Lung (tissue), 12 donors: ENCODE results near the gene SULT1C4. TPM values are rescaled to one million over a fixed set of nuclear protein-coding genes. Genes with fewer than 3 reads are reported as not detected.

Source experiments
- ATAC-seq: fragments of 200-7000 bp; cut with Tn5 transposase; one replicate; pipeline ENCODE4 v1.9.1; 2020; ENCODE audit warnings: moderate number of reproducible peaks; ENCODE audit not compliant: insufficient read depth, low FRiP score
- DNase-seq, 3 donors: peaks; one replicate each; pipeline ENCODE4 v3.0.0-alpha.2; 2013 to 2017
- H3K27ac ChIP-seq, 2 donors: one replicate each; pipeline ENCODE4 v1.5.1; 2013; ENCODE audit warnings: mild to moderate bottlenecking in 2 of 2, moderate library complexity in 2 of 2, control low read depth in 1 of 2, inconsistent platforms in 1 of 2, low read depth in 1 of 2, low read length in 1 of 2
- H3K27me3 ChIP-seq, 3 donors: one replicate each; pipeline ENCODE4 v1.5.1; 2013; ENCODE audit warnings: low read length in 2 of 3; ENCODE audit not compliant: control insufficient read depth in 3 of 3, insufficient read depth in 3 of 3
- H3K36me3 ChIP-seq, 4 donors: one replicate each; pipeline ENCODE4 v1.5.1; 2013; ENCODE audit warnings: low read length in 4 of 4, mild to moderate bottlenecking in 1 of 4, moderate library complexity in 1 of 4; ENCODE audit not compliant: control insufficient read depth in 4 of 4, insufficient read depth in 4 of 4
- H3K4me1 ChIP-seq, 5 donors: one replicate each; pipeline ENCODE4 v1.5.1; 2013; ENCODE audit warnings: low read length in 5 of 5, mild to moderate bottlenecking in 2 of 5, moderate library complexity in 1 of 5; ENCODE audit not compliant: control insufficient read depth in 5 of 5, insufficient read depth in 5 of 5
- H3K4me3 ChIP-seq: one replicate; pipeline ENCODE4 v1.5.1; 2013; ENCODE audit warnings: mild to moderate bottlenecking, control low read depth, moderate library complexity
- H3K9ac ChIP-seq, 2 donors: one replicate each; pipeline ENCODE4 v1.5.1; 2013; ENCODE audit warnings: low read length in 2 of 2, control low read depth in 1 of 2; ENCODE audit not compliant: insufficient read depth in 1 of 2
- H3K9me3 ChIP-seq, 4 donors: one replicate each; pipeline ENCODE4 v1.5.1; 2013; ENCODE audit warnings: low read length in 3 of 4, mild to moderate bottlenecking in 1 of 4, moderate library complexity in 1 of 4; ENCODE audit not compliant: control insufficient read depth in 4 of 4, insufficient read depth in 3 of 4
- WGBS, 2 donors: extraction: QIAGEN DNeasy Blood & Tissue Kit; methylation state at CpG; one replicate each; pipeline ENCODE4 v1.1.7; 2013; 5-methylcytosine and 5-hydroxymethylcytosine counted together
- polyA plus RNA-seq, 2 donors: library from polyadenylated mRNA; stranded (reverse); fragments of 200-250 nt; gene quantifications; one replicate each; pipeline ENCODE4 v1.2.1, GENCODE V29; 2013
- total RNA-seq, 2 donors: library from RNA; depleted of rRNA in 1 of 2; stranded (reverse); fragments of >200 nt in 1 of 2; gene quantifications; one replicate each; pipeline ENCODE4 v1.2.1, GENCODE V29; 2014 to 2021
- TF ChIP-seq, protein P1 (sequence below): IDR thresholded peaks from 2 replicates; pipeline ENCODE4 v1.5.1; 2012; ENCODE audit warnings: mild to moderate bottlenecking; ENCODE audit errors: control extremely low read depth, extremely low read depth
- donor health status: control.
- donor health status: control.
- donor health status: Bipolar disorder and iron deficiency.
- donor health status: healthy.
- donor health status: DM: yes; HTN: yes; CAD: no.

The SULT1C4 gene
- total and polyA plus RNA-seq, 4 donors: 1.7 to 85.0 (median 5.8) TPM

DNA sequence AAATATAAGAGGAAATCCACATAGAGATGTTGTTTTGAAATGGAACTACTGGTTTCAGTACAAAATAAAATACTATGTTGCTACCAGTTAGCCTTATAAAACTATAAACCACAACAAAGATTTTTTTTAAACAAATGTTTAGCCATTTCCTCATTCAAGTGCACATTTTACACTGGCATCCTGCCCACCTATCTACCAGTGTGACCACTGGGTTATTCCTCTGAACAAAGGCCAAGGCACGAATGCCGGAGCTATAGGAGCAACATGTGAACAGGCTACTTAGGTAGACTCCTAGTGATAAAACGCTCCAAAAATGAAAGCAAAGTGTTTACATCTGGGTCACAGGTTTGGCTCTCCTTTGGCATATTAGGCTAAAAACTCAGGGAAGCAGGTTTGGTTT lies 31.8 kb upstream of the SULT1C4 start:
- H3K27ac ChIP-seq: no peak overlapping the region
- no peaks in the 10 kb centered on the region for H3K4me1 ChIP-seq
- H3K9me3 ChIP-seq: peaks cover 0 to 2% (median 0%) of the 10 kb centered on the region in 4 donors
- DNase-seq (no peak), ATAC-seq (no peak)
- no peak overlapping the region for H3K4me3 ChIP-seq
- H3K9ac ChIP-seq: no peak overlapping the region
- H3K27me3 ChIP-seq: no peaks in the 10 kb centered on the region
- 34 to 39% methylated on average over 3 of the region's 3 CpGs for WGBS, 2 donors
- TF ChIP-seq, protein P1, sequence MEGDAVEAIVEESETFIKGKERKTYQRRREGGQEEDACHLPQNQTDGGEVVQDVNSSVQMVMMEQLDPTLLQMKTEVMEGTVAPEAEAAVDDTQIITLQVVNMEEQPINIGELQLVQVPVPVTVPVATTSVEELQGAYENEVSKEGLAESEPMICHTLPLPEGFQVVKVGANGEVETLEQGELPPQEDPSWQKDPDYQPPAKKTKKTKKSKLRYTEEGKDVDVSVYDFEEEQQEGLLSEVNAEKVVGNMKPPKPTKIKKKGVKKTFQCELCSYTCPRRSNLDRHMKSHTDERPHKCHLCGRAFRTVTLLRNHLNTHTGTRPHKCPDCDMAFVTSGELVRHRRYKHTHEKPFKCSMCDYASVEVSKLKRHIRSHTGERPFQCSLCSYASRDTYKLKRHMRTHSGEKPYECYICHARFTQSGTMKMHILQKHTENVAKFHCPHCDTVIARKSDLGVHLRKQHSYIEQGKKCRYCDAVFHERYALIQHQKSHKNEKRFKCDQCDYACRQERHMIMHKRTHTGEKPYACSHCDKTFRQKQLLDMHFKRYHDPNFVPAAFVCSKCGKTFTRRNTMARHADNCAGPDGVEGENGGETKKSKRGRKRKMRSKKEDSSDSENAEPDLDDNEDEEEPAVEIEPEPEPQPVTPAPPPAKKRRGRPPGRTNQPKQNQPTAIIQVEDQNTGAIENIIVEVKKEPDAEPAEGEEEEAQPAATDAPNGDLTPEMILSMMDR: no peak
- no peaks in the 10 kb centered on the region for H3K36me3 ChIP-seq

DNA sequence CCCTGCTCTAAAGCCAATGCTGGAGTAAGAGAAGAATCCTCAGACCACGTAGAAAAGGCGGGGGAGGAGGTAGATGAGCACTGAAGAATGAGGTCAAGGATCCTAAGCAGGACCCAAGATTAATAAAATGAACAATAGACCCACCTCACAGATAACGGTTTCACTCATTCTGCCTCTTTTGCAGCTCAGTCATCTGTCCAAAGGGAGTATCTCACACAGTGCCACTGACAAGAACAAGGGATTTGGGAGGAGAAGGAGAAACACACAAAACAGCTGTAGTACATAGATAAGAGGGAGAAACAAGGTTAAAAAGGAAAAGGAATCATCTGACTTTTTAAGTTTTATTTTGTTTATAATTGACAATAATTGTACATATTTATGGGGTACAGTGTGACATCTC lies 30.9 kb upstream of the SULT1C4 start:
- Histone ChIP-seq H3K36me3 (no peaks in the 10 kb centered on the region), H3K4me3 (no peak overlapping the region), H3K27ac (no peak overlapping the region), H3K9ac (no peak overlapping the region), H3K4me1 (no peaks in the 10 kb centered on the region), H3K27me3 (no peaks in the 10 kb centered on the region), H3K9me3 (peaks cover 0 to 2% (median 0%) of the 10 kb centered on the region in 4 donors)
- 70 to 76% methylated on average over 3 of the region's 3 CpGs for WGBS, 2 donors
- DNase-seq: no peak
- TF ChIP-seq, protein P1: no peak
- no peak for ATAC-seq

DNA sequence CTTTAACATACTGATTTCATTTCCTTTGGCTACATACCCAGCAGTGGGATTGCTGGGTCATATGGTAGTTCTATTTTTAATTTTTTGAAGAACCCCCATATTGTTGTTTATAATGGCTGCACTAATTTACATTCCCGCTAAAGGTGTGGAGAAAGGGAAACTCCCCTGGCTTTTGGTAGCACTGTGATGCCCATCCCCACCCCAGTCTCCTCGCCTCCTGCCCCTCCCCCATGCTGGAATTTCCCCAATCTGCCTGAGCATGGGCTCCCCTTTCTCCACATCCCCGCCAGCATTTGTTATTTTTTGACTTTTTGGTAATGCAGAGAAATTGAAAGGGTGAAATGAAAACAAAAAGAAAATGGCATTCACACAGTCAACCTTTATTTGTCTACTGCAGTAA lies 30.0 kb upstream of the SULT1C4 start:
- H3K27me3 ChIP-seq: no peaks in the 10 kb centered on the region
- DNase-seq (no peak), ATAC-seq (no peak)
- no peaks in the 10 kb centered on the region for H3K4me1 ChIP-seq
- H3K4me3 ChIP-seq: no peak overlapping the region
- no peak overlapping the region for H3K9ac ChIP-seq
- TF ChIP-seq, protein P1: no peak
- H3K36me3 ChIP-seq: no peaks in the 10 kb centered on the region
- 76 to 87% methylated on average over 3 of the region's 3 CpGs for WGBS, 2 donors
- H3K9me3 ChIP-seq: peaks cover 0 to 2% (median 0%) of the 10 kb centered on the region in 4 donors
- H3K27ac ChIP-seq: no peak overlapping the region
